SK-N-SH treated with all-trans-retinoic acid at 6 μM for 48 hours (cell line): ENCODE measurements around the gene PDCD1.

Experiments used
- ARNTL ChIP-seq: fragments of 450-650 bp; formaldehyde crosslinking; IDR thresholded peaks from 2 replicates; pipeline ENCODE4 v1.5.0; 2020; ENCODE audit warnings: low read depth, mild to moderate bottlenecking, moderate library complexity, borderline replicate concordance
- BACH2 ChIP-seq: fragments of 250-450 bp; sonication (Bioruptor Pico); IDR thresholded peaks from 2 replicates; pipeline ENCODE4 v1.9.0; 2021; ENCODE audit warnings: mild to moderate bottlenecking, borderline replicate concordance
- GLIS3 ChIP-seq: fragments of 250-450 bp; sonication (Bioruptor Pico); IDR thresholded peaks from 2 replicates; pipeline ENCODE4 v1.5.0; 2020; ENCODE audit warnings: mild to moderate bottlenecking, moderate library complexity
- PPARA ChIP-seq: fragments of 250-450 bp; sonication (Bioruptor Pico); IDR thresholded peaks from 2 replicates; pipeline ENCODE4 v1.5.0; 2020; ENCODE audit warnings: mild to moderate bottlenecking, borderline replicate concordance
- TCF4 ChIP-seq: fragments of 250-450 bp; sonication (Bioruptor Pico); IDR thresholded peaks from 2 replicates; pipeline ENCODE4 v1.8.0; 2021; ENCODE audit warnings: mild to moderate bottlenecking, moderate library complexity, borderline replicate concordance
- ZFP3 ChIP-seq: fragments of 250-450 bp; sonication (Bioruptor Pico); IDR thresholded peaks from 2 replicates; pipeline ENCODE4 v1.5.0; 2020; ENCODE audit warnings: mild to moderate bottlenecking, moderate library complexity
- ZNF565 ChIP-seq: fragments of 450-650 bp; formaldehyde crosslinking; conservative IDR thresholded peaks from 2 replicates; pipeline ENCODE4 v1.5.0; 2020; ENCODE audit warnings: low read depth, mild to moderate bottlenecking, moderate library complexity
- ZNF70 ChIP-seq: fragments of 450-650 bp; formaldehyde crosslinking; IDR thresholded peaks from 2 replicates; pipeline ENCODE4 v1.5.0; 2020; ENCODE audit warnings: mild to moderate bottlenecking, moderate library complexity
- TF ChIP-seq, protein P1 (sequence below): fragments of 250-450 bp; sonication (Bioruptor Pico); IDR thresholded peaks from 2 replicates; pipeline ENCODE4 v1.8.0; 2020; ENCODE audit warnings: mild to moderate bottlenecking, moderate library complexity, borderline replicate concordance
- TF ChIP-seq, protein P2 (sequence below): fragments of 250-450 bp; sonication (Bioruptor Pico); IDR thresholded peaks from 2 replicates; pipeline ENCODE4 v1.5.1; 2020; ENCODE audit warnings: low read depth, mild to moderate bottlenecking, moderate library complexity
- TF ChIP-seq, protein P3 (sequence below): fragments of 250-450 bp; sonication (Bioruptor Pico); IDR thresholded peaks from 2 replicates; pipeline ENCODE4 v1.5.1; 2021; ENCODE audit warnings: mild to moderate bottlenecking, moderate library complexity

DNA sequence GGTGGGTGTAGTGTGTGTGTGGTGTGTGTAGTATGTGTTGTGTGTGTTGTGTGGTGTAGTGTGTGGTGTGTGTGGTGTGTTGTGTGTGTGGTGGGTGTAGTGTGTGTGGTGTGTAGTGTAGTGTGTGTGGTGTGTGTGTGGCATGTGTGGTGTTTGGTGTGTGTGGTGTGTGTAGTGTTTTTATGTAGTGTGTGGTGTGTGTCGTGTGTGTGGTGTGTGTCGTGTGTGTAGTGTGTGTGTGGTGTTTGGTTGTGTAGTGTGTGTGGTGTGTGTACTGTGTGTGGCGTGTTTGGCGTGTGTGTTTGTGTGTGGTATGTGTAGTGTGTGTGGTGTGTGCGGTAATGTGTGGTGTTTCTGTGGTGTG is 6.1 kb upstream of the PDCD1 start:
- no peak for TF ChIP-seq ARNTL (CRISPR knock-in tag)
- no peak for TF ChIP-seq ZFP3 (CRISPR knock-in tag)
- TF ChIP-seq PPARA = no peak
- no peak for TF ChIP-seq ZNF70 (CRISPR knock-in tag)
- TF ChIP-seq GLIS3 (CRISPR knock-in tag) = no peak
- no peak for TF ChIP-seq BACH2 (CRISPR knock-in tag)
- TF ChIP-seq, protein P1, sequence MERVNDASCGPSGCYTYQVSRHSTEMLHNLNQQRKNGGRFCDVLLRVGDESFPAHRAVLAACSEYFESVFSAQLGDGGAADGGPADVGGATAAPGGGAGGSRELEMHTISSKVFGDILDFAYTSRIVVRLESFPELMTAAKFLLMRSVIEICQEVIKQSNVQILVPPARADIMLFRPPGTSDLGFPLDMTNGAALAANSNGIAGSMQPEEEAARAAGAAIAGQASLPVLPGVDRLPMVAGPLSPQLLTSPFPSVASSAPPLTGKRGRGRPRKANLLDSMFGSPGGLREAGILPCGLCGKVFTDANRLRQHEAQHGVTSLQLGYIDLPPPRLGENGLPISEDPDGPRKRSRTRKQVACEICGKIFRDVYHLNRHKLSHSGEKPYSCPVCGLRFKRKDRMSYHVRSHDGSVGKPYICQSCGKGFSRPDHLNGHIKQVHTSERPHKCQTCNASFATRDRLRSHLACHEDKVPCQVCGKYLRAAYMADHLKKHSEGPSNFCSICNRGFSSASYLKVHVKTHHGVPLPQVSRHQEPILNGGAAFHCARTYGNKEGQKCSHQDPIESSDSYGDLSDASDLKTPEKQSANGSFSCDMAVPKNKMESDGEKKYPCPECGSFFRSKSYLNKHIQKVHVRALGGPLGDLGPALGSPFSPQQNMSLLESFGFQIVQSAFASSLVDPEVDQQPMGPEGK (CRISPR knock-in tag) = no peak
- TF ChIP-seq, protein P2, sequence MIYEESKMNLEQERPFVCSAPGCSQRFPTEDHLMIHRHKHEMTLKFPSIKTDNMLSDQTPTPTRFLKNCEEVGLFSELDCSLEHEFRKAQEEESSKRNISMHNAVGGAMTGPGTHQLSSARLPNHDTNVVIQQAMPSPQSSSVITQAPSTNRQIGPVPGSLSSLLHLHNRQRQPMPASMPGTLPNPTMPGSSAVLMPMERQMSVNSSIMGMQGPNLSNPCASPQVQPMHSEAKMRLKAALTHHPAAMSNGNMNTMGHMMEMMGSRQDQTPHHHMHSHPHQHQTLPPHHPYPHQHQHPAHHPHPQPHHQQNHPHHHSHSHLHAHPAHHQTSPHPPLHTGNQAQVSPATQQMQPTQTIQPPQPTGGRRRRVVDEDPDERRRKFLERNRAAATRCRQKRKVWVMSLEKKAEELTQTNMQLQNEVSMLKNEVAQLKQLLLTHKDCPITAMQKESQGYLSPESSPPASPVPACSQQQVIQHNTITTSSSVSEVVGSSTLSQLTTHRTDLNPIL = no peak
- no peak for TF ChIP-seq ZNF565 (CRISPR knock-in tag)
- TF ChIP-seq, protein P3, sequence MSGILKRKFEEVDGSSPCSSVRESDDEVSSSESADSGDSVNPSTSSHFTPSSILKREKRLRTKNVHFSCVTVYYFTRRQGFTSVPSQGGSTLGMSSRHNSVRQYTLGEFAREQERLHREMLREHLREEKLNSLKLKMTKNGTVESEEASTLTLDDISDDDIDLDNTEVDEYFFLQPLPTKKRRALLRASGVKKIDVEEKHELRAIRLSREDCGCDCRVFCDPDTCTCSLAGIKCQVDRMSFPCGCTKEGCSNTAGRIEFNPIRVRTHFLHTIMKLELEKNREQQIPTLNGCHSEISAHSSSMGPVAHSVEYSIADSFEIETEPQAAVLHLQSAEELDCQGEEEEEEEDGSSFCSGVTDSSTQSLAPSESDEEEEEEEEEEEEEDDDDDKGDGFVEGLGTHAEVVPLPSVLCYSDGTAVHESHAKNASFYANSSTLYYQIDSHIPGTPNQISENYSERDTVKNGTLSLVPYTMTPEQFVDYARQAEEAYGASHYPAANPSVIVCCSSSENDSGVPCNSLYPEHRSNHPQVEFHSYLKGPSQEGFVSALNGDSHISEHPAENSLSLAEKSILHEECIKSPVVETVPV (CRISPR knock-in tag) = no peak
- TF ChIP-seq TCF4 = no peak
